Measurements from ENCODE around the gene GPRIN3. TPM values are rescaled to one million over a fixed set of nuclear protein-coding genes. Genes with fewer than 3 reads are reported as not detected.

GPRIN3 gene
- total and polyA plus RNA-seq, 2 experiments from 2014 or later: 0.74 to 3.2 TPM

GRCh38 chr4:89217604-89218003 is 90.0 kb downstream of the GPRIN3 start:
- H3K27ac ChIP-seq (ENCODE audit: low read depth): no peak overlapping the region
- ATAC-seq (no peak), DNase-seq (ENCODE audit: low spot score) (no peak)
- TF ChIP-seq CREB1 (CRISPR knock-in tag; IDR thresholded peaks at IDR 0.05; ENCODE audit: low read depth) (no peak), CTCF (conservative IDR thresholded peaks at IDR 0.05; ENCODE audit: low read depth in 2 of 2) (no peak), POLR2AphosphoS5 (IDR thresholded peaks at IDR 0.05; ENCODE audit: low read depth) (no peak), EZH2phosphoT487 (IDR thresholded peaks at IDR 0.05; ENCODE audit: unreplicated experiment) (no peak), ZNF462 (CRISPR knock-in tag; IDR thresholded peaks at IDR 0.05) (no peak), STAT1 (IDR thresholded peaks at IDR 0.05; ENCODE audit: unreplicated experiment) (no peak), ZNF331 (CRISPR knock-in tag; IDR thresholded peaks at IDR 0.05; ENCODE audit: low read depth) (no peak), ETS1 (IDR thresholded peaks at IDR 0.05) (no peak), JUNB (IDR thresholded peaks at IDR 0.05; ENCODE audit: unreplicated experiment) (no peak), ZNF114 (CRISPR knock-in tag; IDR thresholded peaks at IDR 0.05) (no peak), EZH2 (IDR thresholded peaks at IDR 0.05; ENCODE audit: low read depth, unreplicated experiment) (no peak), NANOG (IDR thresholded peaks at IDR 0.05; ENCODE audit: borderline replicate concordance) (no peak), REST (IDR thresholded peaks at IDR 0.05; ENCODE audit: unreplicated experiment) (no peak)
- H3K36me3 ChIP-seq (ENCODE audit: insufficient read depth): no peaks in the 10 kb centered on the region
- no peak overlapping the region for H3K27ac Mint-ChIP-seq
- H3K36me3 Mint-ChIP-seq (ENCODE audit: low read depth): no peaks in the 10 kb centered on the region
- no peaks in the 10 kb centered on the region for H3K27me3 ChIP-seq (ENCODE audit: insufficient read depth)
- H3K4me1 Mint-ChIP-seq: peaks cover 4% of the 10 kb centered on the region; the same call in 2 of the 3 replicates
- H3K27me3 Mint-ChIP-seq (ENCODE audit: insufficient read depth, low read depth, poor library complexity): peaks cover 4% of the 10 kb centered on the region
- H2AFZ ChIP-seq: peak overlapping the region; percentile 63; the same call in 1 of the 2 replicates
- no peak overlapping the region for H3K4me2 ChIP-seq
- H3K9me3 Mint-ChIP-seq: no peaks in the 10 kb centered on the region
- no peaks in the 10 kb centered on the region for H3K4me1 ChIP-seq (ENCODE audit: insufficient read depth)
- H3K9me2 ChIP-seq (ENCODE audit: insufficient read depth): 0 out of 2 replicates have a peak, but pooled peaks cover 13% of the 10 kb centered on the region
- H3F3A ChIP-seq (replicated peaks; ENCODE audit: low read depth): no peaks in the 10 kb centered on the region
- H4K20me1 ChIP-seq (replicated peaks; ENCODE audit: insufficient read depth): no peaks in the 10 kb centered on the region
- H3K4me3 ChIP-seq: no peak overlapping the region
- no peak overlapping the region for H3K4me3 Mint-ChIP-seq
- no peaks in the 10 kb centered on the region for H3K79me2 ChIP-seq (replicated peaks; ENCODE audit: insufficient read depth)

All from GM23338 (cell line).